ENCODE results near the gene OR56A1.

GRCh38 chr11:5992150-5992549 lies 38.4 kb downstream of the OR56A1 start:
- no peak for TF ChIP-seq EZH2phosphoT487 (IDR thresholded peaks at IDR 0.05; ENCODE audit: low read depth, severe bottlenecking, unreplicated experiment)
- TF ChIP-seq, protein P1, sequence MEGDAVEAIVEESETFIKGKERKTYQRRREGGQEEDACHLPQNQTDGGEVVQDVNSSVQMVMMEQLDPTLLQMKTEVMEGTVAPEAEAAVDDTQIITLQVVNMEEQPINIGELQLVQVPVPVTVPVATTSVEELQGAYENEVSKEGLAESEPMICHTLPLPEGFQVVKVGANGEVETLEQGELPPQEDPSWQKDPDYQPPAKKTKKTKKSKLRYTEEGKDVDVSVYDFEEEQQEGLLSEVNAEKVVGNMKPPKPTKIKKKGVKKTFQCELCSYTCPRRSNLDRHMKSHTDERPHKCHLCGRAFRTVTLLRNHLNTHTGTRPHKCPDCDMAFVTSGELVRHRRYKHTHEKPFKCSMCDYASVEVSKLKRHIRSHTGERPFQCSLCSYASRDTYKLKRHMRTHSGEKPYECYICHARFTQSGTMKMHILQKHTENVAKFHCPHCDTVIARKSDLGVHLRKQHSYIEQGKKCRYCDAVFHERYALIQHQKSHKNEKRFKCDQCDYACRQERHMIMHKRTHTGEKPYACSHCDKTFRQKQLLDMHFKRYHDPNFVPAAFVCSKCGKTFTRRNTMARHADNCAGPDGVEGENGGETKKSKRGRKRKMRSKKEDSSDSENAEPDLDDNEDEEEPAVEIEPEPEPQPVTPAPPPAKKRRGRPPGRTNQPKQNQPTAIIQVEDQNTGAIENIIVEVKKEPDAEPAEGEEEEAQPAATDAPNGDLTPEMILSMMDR (IDR thresholded peaks at IDR 0.05; ENCODE audit: poor library complexity), result no peak

Measured in hepatocyte (in vitro differentiated cells).